PFSK-1 (cell line): ENCODE measurements around the gene ERBB4.

Experiments used
- POLR2AphosphoS5 ChIP-seq: IDR thresholded peaks from 2 replicates; pipeline ENCODE4 v1.6.1; 2012; ENCODE audit warnings: low read depth, mild to moderate bottlenecking, control low read depth, low read length, moderate library complexity
- SIN3A ChIP-seq: IDR thresholded peaks from 2 replicates; pipeline ENCODE4 v1.6.1; 2012; ENCODE audit warnings: mild to moderate bottlenecking, low read length, moderate library complexity, borderline replicate concordance; ENCODE audit not compliant: insufficient read depth
- TAF1 ChIP-seq: IDR thresholded peaks from 2 replicates; pipeline ENCODE4 v1.6.1; 2012; ENCODE audit warnings: low read length, control low read depth, borderline replicate concordance; ENCODE audit not compliant: insufficient read depth
- TF ChIP-seq, protein P1 (sequence below), 2 experiments: IDR thresholded peaks; 2 replicates each; pipeline versions ENCODE4 v1.6.1 to v1.8.0; 2011 to 2012; ENCODE audit warnings: low read depth in 2 of 2, low read length in 2 of 2, control low read depth in 1 of 2, inconsistent platforms in 1 of 2, mild to moderate bottlenecking in 1 of 2, moderate library complexity in 1 of 2; ENCODE audit not compliant: insufficient read depth in 1 of 2

DNA sequence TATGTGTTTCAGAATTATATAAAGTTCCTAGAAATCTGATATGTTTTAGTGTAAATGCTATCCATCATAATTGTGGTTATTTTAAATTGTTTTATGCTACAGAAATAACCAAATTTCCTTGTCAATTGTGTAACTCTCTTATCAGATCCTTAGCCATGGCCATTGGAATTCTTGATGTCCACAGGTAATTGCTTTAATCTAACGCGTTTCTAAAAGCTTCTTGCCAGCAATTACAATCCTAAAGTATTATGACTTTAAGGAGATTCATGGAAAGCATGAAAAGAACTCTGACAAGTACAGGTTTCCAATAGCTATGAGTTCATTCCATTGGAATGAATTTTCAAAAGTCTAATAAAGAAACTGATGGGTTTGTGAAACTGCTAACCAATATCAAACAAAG, 472.1 kb downstream of the ERBB4 start:
- TF ChIP-seq SIN3A (no peak), POLR2AphosphoS5 (no peak), TAF1 (no peak)
- TF ChIP-seq, protein P1, sequence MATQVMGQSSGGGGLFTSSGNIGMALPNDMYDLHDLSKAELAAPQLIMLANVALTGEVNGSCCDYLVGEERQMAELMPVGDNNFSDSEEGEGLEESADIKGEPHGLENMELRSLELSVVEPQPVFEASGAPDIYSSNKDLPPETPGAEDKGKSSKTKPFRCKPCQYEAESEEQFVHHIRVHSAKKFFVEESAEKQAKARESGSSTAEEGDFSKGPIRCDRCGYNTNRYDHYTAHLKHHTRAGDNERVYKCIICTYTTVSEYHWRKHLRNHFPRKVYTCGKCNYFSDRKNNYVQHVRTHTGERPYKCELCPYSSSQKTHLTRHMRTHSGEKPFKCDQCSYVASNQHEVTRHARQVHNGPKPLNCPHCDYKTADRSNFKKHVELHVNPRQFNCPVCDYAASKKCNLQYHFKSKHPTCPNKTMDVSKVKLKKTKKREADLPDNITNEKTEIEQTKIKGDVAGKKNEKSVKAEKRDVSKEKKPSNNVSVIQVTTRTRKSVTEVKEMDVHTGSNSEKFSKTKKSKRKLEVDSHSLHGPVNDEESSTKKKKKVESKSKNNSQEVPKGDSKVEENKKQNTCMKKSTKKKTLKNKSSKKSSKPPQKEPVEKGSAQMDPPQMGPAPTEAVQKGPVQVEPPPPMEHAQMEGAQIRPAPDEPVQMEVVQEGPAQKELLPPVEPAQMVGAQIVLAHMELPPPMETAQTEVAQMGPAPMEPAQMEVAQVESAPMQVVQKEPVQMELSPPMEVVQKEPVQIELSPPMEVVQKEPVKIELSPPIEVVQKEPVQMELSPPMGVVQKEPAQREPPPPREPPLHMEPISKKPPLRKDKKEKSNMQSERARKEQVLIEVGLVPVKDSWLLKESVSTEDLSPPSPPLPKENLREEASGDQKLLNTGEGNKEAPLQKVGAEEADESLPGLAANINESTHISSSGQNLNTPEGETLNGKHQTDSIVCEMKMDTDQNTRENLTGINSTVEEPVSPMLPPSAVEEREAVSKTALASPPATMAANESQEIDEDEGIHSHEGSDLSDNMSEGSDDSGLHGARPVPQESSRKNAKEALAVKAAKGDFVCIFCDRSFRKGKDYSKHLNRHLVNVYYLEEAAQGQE (IDR thresholded peaks at IDR 0.05; ENCODE audit: insufficient read depth in 1 of 2, low read depth in 2 of 2, low read length in 2 of 2) = no peak
